ENCODE data around the gene PHF23. TPM values are rescaled to one million over a fixed set of nuclear protein-coding genes. Genes with fewer than 3 reads are reported as not detected.

The PHF23 gene
- total and polyA plus RNA-seq, 3 experiments from 2014 or later = 25.8 to 51.9 (median 48.0) TPM

GRCh38 chr17:7211491-7212273 is 27.6 kb downstream of the PHF23 start:
- Mint-ChIP-seq H3K4me3 (peak overlapping the region in 1 of 7 donors; percentile 20), H3K27ac (peak overlapping the region in 5 of 8 donors; percentile 7 to 81 (median 62)), H3K36me3 (no peaks in the 10 kb centered on the region), H3K9me3 (peaks cover 0 to 1% (median 0%) of the 10 kb centered on the region in 5 donors), H3K27me3 (peaks cover 9 to 13% of the 10 kb centered on the region in 2 donors), H3K4me1 (peaks cover 26 to 36% (median 35%) of the 10 kb centered on the region in 3 donors)
- POLR2A ChIA-PET = no interaction called here
- no peaks in the 10 kb centered on the region for H3K9me3 ChIP-seq (ENCODE audit: low read length)
- H3K4me1 ChIP-seq (ENCODE audit: insufficient read depth, low read length) = peaks cover 27% of the 10 kb centered on the region
- CTCF ChIA-PET = no interaction called here
- no peak for DNase-seq
- H3K27me3 ChIP-seq (ENCODE audit: insufficient read depth, low read length, poor library complexity, severe bottlenecking) = no peaks in the 10 kb centered on the region
- no peaks in the 10 kb centered on the region for H3K36me3 ChIP-seq (ENCODE audit: insufficient read depth, low read length)
- no peak overlapping the region for H3K27ac ChIP-seq (ENCODE audit: low read depth, low read length)
- H3K4me3 ChIP-seq (ENCODE audit: low read length) = no peak overlapping the region

- Histone ChIP-seq H3K4me3 (ENCODE audit: low read length) (no peak overlapping the region), H3K4me1 (ENCODE audit: insufficient read depth, low read length) (peaks cover 24% of the 10 kb centered on the region), H3K9me3 (ENCODE audit: low read length) (no peaks in the 10 kb centered on the region), H3K36me3 (ENCODE audit: insufficient read depth, low read length) (no peaks in the 10 kb centered on the region), H3K27ac (ENCODE audit: low read depth, low read length) (no peak overlapping the region), H3K27me3 (ENCODE audit: insufficient read depth, low read length, poor library complexity, severe bottlenecking) (no peaks in the 10 kb centered on the region)
- Mint-ChIP-seq H3K36me3 (no peaks in the 10 kb centered on the region), H3K27ac (peak overlapping the region in 4 of 8 donors; percentile 55 to 88 (median 74)), H3K4me3 (no peak overlapping the region), H3K9me3 (peaks cover 0 to under 1% (median 0%) of the 10 kb centered on the region in 5 donors), H3K4me1 (peaks cover 33 to 36% (median 35%) of the 10 kb centered on the region in 3 donors), H3K27me3 (peaks cover 8 to 13% of the 10 kb centered on the region in 2 donors)
- POLR2A ChIA-PET = no interaction called here
- DNase-seq = no peak
- CTCF ChIA-PET = no interaction called here
These were observed 30.4 kb downstream of the PHF23 start for GRCh38 chr17:7208754-7209460.

- H3K36me3 ChIP-seq (ENCODE audit: insufficient read depth, low read length) = no peaks in the 10 kb centered on the region
- no peaks in the 10 kb centered on the region for H3K9me3 ChIP-seq (ENCODE audit: low read length)
- Mint-ChIP-seq H3K27ac (peak overlapping the region in 5 of 8 donors; percentile 21 to 88 (median 55)), H3K27me3 (peaks cover 8 to 13% of the 10 kb centered on the region in 2 donors), H3K36me3 (no peaks in the 10 kb centered on the region), H3K4me3 (peak overlapping the region in 1 of 7 donors; percentile 52), H3K9me3 (no peaks in the 10 kb centered on the region), H3K4me1 (peaks cover 30 to 33% (median 31%) of the 10 kb centered on the region in 3 donors)
- no peaks in the 10 kb centered on the region for H3K27me3 ChIP-seq (ENCODE audit: insufficient read depth, low read length, poor library complexity, severe bottlenecking)
- CTCF ChIA-PET = no interaction called here
- POLR2A ChIA-PET = no interaction called here
- H3K27ac ChIP-seq (ENCODE audit: low read depth, low read length) = no peak overlapping the region
- no peak overlapping the region for H3K4me3 ChIP-seq (ENCODE audit: low read length)
- H3K4me1 ChIP-seq (ENCODE audit: insufficient read depth, low read length) = peaks cover 20% of the 10 kb centered on the region
- no peak for DNase-seq
These were observed 31.2 kb downstream of the PHF23 start for GRCh38 chr17:7208027-7208571.

DNA sequence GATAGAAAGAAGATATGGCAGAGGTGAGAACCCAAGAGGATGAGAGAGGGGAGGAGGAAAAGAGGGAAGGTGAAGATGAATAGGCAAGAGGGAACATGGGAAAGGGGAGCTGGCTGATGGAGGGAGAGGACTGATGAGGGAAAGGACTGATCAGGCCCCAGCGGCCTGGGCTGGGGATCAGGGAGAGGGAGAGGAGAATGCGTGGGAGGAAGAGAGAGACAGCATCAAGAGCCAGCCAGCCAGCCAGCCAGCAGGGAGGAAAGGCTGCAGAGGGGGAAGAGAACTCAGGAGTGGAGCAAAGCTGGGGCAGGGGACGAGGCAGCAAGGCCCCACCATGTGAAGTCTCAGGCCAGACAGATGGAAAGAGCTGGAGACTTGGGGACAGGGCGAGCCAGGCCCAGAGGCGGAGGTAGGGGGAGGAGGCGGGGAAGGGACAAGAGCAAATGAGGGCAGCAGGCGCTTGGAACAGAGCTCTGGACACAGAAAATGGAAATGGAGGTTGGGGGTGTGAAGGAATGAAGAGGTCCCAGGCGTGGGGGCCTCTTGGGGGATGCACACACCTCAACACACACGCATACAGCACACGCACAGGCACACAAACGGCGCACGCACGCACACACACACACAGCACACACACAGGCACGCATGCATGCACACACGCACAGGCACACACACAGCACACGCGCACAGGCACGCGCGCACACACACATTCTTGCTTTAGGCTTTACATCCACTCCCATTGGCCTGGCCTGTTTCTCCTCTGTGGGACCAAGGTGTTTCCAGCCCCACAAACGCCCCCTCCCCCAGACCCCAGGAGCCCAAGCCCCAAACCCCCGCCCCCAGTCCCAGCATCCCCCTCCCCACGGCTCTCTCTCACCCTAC is 31.9 kb downstream of the PHF23 start:
- H3K27ac Mint-ChIP-seq = peak overlapping the region; percentile 23 to 99 (median 90)
- H3K27ac ChIP-seq (ENCODE audit: low read depth, low read length) = no peak overlapping the region
- peak overlapping the region in 1 of 7 donors; percentile 41 for H3K4me3 Mint-ChIP-seq
- H3K9me3 Mint-ChIP-seq = no peaks in the 10 kb centered on the region
- no peaks in the 10 kb centered on the region for H3K36me3 Mint-ChIP-seq
- peaks cover 30 to 32% (median 31%) of the 10 kb centered on the region in 3 donors for H3K4me1 Mint-ChIP-seq
- POLR2A ChIA-PET = no interaction called here
- H3K4me1 ChIP-seq (ENCODE audit: insufficient read depth, low read length) = peaks cover 20% of the 10 kb centered on the region
- peaks cover 8 to 13% of the 10 kb centered on the region in 2 donors for H3K27me3 Mint-ChIP-seq
- H3K36me3 ChIP-seq (ENCODE audit: insufficient read depth, low read length) = no peaks in the 10 kb centered on the region
- H3K4me3 ChIP-seq (ENCODE audit: low read length) = no peak overlapping the region
- H3K9me3 ChIP-seq (ENCODE audit: low read length) = no peaks in the 10 kb centered on the region
- no peaks in the 10 kb centered on the region for H3K27me3 ChIP-seq (ENCODE audit: insufficient read depth, low read length, poor library complexity, severe bottlenecking)
- DNase-seq = no peak
- CTCF ChIA-PET = no interaction called here

GRCh38 chr17:7205561-7205960 is 33.7 kb downstream of the PHF23 start:
- no peaks in the 10 kb centered on the region for H3K27me3 ChIP-seq (ENCODE audit: insufficient read depth, low read length, poor library complexity, severe bottlenecking)
- Mint-ChIP-seq H3K27me3 (peaks cover 7 to 8% of the 10 kb centered on the region in 2 donors), H3K27ac (peak overlapping the region; percentile 94 to 100 (median 99)), H3K4me3 (peak overlapping the region; percentile 67 to 95 (median 86)), H3K9me3 (no peaks in the 10 kb centered on the region), H3K4me1 (peaks cover 28 to 31% (median 30%) of the 10 kb centered on the region in 3 donors), H3K36me3 (no peaks in the 10 kb centered on the region)
- CTCF ChIA-PET = no interaction called here
- peak overlapping the region; percentile 62 for H3K4me3 ChIP-seq (ENCODE audit: low read length)
- H3K4me1 ChIP-seq (ENCODE audit: insufficient read depth, low read length) = peaks cover 20% of the 10 kb centered on the region
- H3K36me3 ChIP-seq (ENCODE audit: insufficient read depth, low read length) = no peaks in the 10 kb centered on the region
- POLR2A ChIA-PET = no interaction called here
- DNase-seq = no peak
- peak overlapping the region; percentile 82 for H3K27ac ChIP-seq (ENCODE audit: low read depth, low read length)
- no peaks in the 10 kb centered on the region for H3K9me3 ChIP-seq (ENCODE audit: low read length)

- peak overlapping the region; percentile 62 for H3K4me3 ChIP-seq (ENCODE audit: low read length)
- H3K9me3 ChIP-seq (ENCODE audit: low read length) = no peaks in the 10 kb centered on the region
- H3K36me3 ChIP-seq (ENCODE audit: insufficient read depth, low read length) = no peaks in the 10 kb centered on the region
- peaks cover 20% of the 10 kb centered on the region for H3K4me1 ChIP-seq (ENCODE audit: insufficient read depth, low read length)
- no peaks in the 10 kb centered on the region for H3K27me3 ChIP-seq (ENCODE audit: insufficient read depth, low read length, poor library complexity, severe bottlenecking)
- Mint-ChIP-seq H3K4me1 (peaks cover 27 to 31% (median 28%) of the 10 kb centered on the region in 3 donors), H3K27me3 (peaks cover under 1 to 5% of the 10 kb centered on the region in 2 donors), H3K27ac (peak overlapping the region; percentile 94 to 100 (median 99)), H3K36me3 (no peaks in the 10 kb centered on the region), H3K9me3 (no peaks in the 10 kb centered on the region), H3K4me3 (peak overlapping the region; percentile 67 to 95 (median 86))
- DNase-seq = peak; percentile 95 to 99 (median 97)
- H3K27ac ChIP-seq (ENCODE audit: low read depth, low read length) = peak overlapping the region; percentile 82
- ChIA-PET POLR2A (interaction anchor here (0.8 to 1.5 kb wide), 2 partner anchors 15 to 16 kb away, joined by 3 to 8 read pairs; partner anchors contain the start of genes ACADVL and DLG4), CTCF (interaction anchor here (1.0 kb wide), 1 partner anchor 27 kb away, joined by 3 read pairs; no protein-coding TSS in a partner anchor)
These were observed 34.3 kb downstream of the PHF23 start for GRCh38 chr17:7204828-7205461.

DNA sequence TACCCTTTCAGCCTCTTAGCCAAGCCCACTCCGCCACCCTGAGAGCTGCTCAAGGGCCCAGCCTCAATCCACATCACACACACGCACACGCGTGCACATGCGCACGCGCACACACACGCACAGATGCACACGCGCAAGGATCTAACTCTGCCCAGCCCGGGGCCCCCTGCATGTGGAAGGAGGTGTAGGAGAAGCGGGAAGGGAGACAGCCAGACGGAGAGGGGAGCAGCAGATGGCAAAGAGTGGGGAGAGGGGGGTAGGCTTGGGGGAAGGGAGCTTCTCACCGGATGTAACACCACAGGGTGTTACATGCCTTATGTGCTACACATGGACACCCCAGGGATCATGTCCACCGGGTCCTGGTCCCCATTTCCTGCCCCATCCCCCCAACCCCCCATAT is 34.9 kb downstream of the PHF23 start:
- peak overlapping the region; percentile 62 for H3K4me3 ChIP-seq (ENCODE audit: low read length)
- DNase-seq = no peak
- Mint-ChIP-seq H3K9me3 (no peaks in the 10 kb centered on the region), H3K4me1 (peaks cover 27 to 31% (median 28%) of the 10 kb centered on the region in 3 donors), H3K36me3 (no peaks in the 10 kb centered on the region), H3K27ac (peak overlapping the region; percentile 94 to 100 (median 99)), H3K4me3 (peak overlapping the region; percentile 67 to 95 (median 86)), H3K27me3 (peaks cover 0 to 4% of the 10 kb centered on the region in 2 donors)
- peak overlapping the region; percentile 82 for H3K27ac ChIP-seq (ENCODE audit: low read depth, low read length)
- ChIA-PET POLR2A (interaction anchor here (0.8 to 1.5 kb wide), 2 partner anchors 15 to 16 kb away, joined by 3 to 8 read pairs; partner anchors contain the start of genes ACADVL and DLG4), CTCF (interaction anchor here (1.0 to 1.6 kb wide), 2 partner anchors 10 to 27 kb away, joined by 3 to 4 read pairs; no protein-coding TSS in a partner anchor)
- peaks cover 20% of the 10 kb centered on the region for H3K4me1 ChIP-seq (ENCODE audit: insufficient read depth, low read length)
- H3K27me3 ChIP-seq (ENCODE audit: insufficient read depth, low read length, poor library complexity, severe bottlenecking) = no peaks in the 10 kb centered on the region
- no peaks in the 10 kb centered on the region for H3K36me3 ChIP-seq (ENCODE audit: insufficient read depth, low read length)
- no peaks in the 10 kb centered on the region for H3K9me3 ChIP-seq (ENCODE audit: low read length)

All from CD8-positive, alpha-beta memory T cell (primary cell).